ENCODE results near the gene XIRP2. TPM values are rescaled to one million over a fixed set of nuclear protein-coding genes. Genes with fewer than 3 reads are reported as not detected.

Gene XIRP2
- total RNA-seq = not detected in 2 replicates

GRCh38 chr2:166888180-166888579 lies at the start of gene XIRP2:
XIRP2 (plus strand) TSS chr2:166888480; CDS start chr2:166903483, 15,003 bp downstream.

GRCh38 chr2:167292430-167293171 lies 404.3 kb downstream of the XIRP2 start, which contains the start of gene B3GALT1:
B3GALT1 (plus strand) TSS chr2:167293001.

Data from hair follicular keratinocyte (primary cell).